GM19240 (cell line): ENCODE data around the gene CCDC24.

ENCODE experiments used
- DNase-seq: peaks from one replicate; pipeline ENCODE4 v3.0.0; 2011; ENCODE audit warnings: low spot score; ENCODE audit not compliant: insufficient read length

Gene CCDC24

GRCh38 chr1:43980255-43981134, 10.9 kb upstream of the CCDC24 start:
- no peak for DNase-seq

- DNase-seq, result no peak
Observed at GRCh38 chr1:43981135-43981491, 10.3 kb upstream of the CCDC24 start.

GRCh38 chr1:43981636-43982035, 9.8 kb upstream of the CCDC24 start:
- no peak for DNase-seq

DNA sequence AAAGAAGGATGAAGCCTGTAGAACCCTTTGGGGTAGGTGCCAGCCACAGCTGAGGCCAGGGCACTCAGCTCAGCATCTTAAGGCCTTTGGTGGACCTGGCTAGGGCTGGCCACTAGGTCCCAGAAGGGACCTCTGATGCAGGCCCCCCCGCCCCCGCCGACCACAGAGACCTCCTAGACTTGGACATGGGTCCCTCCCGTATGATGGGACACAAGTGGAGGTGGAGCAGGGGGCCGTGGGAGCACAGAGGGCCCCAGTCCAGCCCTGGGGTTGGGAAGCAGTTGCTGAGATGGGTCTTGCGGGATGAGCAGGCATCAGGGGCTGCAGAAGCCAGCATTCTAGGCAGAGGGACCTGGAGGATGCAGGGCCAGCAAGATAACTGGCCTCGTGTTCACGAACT, 9.2 kb upstream of the CCDC24 start:
- no peak for DNase-seq

DNA sequence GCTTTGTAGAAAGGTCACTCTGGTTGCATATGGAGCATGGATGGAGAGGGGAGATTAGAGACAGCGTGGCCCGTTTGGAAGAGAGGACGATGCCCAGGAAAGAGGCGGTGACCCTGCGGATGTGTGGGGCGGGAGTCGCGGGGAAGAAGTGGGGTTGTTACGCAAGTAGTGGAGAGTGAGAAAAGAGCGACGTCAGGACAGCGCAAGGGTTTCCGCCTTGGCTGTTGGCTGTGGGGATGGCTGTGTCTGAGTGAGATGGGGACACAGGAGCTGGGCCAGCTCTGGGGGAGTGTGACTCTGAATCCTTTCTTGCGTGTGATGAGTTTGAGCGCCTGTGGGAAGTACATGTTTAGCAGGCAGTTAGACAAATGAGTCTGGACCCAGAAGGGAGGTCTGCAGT, 8.6 kb upstream of the CCDC24 start:
- no peak for DNase-seq

- no peak for DNase-seq
Observed at GRCh38 chr1:43983253-43983899, 8.0 kb upstream of the CCDC24 start.

- no peak for DNase-seq
Observed at GRCh38 chr1:43984855-43985254, 6.5 kb upstream of the CCDC24 start.

DNA sequence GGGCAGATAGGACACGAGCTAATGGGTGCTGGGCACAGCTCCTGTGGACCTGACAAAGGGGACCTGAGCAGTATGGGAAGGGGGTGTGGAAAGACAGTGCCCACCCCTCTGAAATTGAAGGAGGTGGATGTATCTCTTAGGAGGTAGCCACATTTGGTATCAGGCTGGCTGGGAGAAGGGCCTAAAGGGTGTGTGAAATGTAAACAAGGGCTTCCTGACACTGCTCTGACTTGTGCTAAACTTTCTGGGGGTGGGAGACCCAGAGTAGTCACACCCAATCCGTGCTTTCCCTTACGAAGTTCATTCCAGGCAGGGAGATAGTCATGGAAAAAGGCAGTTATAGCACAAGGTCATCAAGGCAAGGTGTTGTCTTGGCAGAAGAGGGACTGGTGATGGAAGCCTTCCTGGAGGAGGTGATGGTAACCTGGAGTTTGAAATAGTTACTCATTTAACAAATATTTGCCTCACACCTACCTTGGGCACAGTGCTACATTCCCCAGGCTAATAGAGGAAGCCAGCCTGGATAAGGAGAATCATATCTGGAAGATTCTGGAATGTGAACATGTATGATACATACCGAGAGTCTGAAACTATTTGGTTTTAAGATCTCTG, 5.3 kb upstream of the CCDC24 start:
- no peak for DNase-seq

DNA sequence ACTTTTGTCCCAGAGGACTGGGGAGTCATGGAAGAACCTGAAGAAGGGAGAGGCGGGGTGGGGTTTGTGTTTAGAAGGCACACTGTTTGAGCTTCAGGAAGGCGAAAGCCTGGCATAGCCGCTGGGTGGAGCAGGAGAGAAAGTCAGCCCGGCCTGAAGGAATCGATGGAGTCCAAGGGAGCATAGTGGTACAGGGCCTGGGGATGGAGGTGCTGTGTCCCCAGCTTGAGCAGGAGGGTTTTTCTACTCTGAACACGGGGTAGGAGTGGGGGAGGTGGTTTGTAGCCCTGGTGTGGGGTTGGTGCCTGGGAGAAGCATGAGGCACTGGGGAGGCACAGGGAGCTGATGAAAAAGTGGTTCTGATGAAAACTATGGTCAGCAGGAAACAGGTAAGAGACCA, 4.7 kb upstream of the CCDC24 start:
- DNase-seq, result no peak

DNA sequence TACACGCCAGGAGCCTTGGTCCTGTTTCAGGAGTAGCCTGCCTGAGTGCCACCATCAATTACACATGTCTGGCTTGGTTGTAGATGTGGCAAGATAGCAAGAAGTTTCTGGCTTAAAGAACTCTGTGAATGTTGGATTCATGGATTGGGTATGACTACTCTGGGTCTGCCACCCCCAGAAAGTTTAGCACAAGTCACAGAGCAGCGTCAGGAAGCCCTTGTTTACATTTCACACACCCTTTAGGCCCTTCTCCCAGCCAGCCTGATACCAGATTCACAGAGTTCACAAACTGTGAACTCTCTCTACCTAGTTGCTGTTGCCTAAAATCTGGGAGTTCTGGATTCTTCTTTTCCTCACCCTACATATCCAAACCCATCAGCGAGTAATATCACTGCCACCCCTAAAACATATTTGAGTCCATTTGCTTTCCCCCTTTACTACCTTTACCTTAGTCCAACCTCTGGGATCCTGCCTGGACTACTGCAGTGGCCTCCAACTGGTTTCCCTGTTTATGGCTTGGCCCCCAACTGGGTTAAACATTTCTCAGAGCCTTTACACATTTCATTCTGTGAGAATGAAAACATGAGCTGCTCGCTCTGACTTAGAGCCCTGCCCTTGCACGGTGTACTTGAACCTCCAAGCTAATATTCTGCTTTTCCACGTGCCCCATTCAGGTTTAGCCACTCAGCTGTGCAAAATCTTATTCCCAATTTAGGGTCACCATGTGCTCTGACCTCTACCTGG, 4.1 kb upstream of the CCDC24 start:
- no peak for DNase-seq

GRCh38 chr1:43990271-43991199, 864 bp upstream of the CCDC24 start:
- DNase-seq, result no peak

DNA sequence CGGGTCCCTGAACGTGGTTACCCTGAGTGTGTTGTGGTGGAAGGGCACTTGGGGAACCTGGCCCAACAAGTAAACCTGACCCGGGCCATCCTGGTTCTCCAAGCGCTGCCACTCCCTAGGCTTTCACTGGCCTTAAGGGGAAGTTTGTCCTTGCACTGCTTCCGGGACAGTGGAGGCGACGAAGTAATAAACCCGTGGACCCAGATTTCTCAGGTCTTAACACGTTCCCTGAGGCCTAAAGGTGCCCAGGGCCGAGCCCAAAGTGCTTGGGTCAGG, 261 bp upstream of the CCDC24 start:
- DNase-seq, result no peak

- no peak for DNase-seq
Observed at GRCh38 chr1:43992232-43992995, 1.0 kb downstream of the CCDC24 start.

GRCh38 chr1:43993206-43993914, 2.0 kb downstream of the CCDC24 start:
- DNase-seq, result no peak

- DNase-seq, result no peak
Observed at GRCh38 chr1:43994071-43994470, 2.7 kb downstream of the CCDC24 start.

DNA sequence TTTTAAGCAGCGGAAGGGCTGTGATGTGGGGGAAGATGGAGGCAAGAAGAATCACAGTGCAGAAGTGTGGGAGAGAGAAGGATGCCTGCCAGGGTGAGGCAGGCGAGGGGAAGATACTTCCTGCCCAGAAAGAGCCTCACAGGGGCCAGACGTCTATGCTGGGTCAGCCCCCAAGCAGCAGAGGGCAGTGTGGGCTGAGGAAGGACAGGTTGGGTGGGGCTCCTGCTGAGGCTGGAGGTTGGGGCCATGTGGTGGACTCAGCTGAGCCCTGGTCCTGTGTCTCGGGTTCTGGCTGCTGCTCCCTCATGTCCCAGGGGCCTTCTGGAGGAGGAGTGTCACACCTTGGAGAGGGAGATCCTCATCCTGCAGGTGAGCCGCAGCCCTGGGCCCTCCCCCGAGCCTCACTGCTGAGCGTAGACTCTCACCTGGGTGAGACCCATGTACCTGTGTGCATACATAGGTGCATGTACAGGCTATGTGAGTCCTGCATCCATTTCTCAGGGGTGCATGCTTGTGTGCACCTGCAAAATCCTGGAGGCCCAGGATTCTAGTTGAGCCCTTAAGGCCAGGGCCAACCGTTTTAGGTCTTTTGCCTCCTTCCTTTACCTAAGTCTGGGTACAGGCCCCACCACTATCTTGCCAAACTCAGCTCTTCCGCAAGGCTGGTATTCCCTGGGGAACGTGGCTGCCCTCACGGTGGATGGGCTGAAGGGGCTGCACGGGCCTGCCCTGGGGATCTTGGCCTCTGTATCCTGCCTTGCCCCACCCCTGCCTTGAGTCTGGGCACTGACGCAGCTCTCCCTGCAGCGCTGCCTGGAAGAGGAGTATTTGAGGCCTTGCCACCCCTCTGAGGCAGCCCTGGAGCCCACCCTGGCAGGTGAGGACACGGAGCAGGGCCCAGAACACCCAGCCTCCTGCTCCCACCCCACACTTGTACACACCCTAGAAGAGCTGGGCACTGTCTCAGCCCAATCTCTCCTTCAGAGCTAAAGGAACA, 3.7 kb downstream of the CCDC24 start:
- no peak for DNase-seq

DNA sequence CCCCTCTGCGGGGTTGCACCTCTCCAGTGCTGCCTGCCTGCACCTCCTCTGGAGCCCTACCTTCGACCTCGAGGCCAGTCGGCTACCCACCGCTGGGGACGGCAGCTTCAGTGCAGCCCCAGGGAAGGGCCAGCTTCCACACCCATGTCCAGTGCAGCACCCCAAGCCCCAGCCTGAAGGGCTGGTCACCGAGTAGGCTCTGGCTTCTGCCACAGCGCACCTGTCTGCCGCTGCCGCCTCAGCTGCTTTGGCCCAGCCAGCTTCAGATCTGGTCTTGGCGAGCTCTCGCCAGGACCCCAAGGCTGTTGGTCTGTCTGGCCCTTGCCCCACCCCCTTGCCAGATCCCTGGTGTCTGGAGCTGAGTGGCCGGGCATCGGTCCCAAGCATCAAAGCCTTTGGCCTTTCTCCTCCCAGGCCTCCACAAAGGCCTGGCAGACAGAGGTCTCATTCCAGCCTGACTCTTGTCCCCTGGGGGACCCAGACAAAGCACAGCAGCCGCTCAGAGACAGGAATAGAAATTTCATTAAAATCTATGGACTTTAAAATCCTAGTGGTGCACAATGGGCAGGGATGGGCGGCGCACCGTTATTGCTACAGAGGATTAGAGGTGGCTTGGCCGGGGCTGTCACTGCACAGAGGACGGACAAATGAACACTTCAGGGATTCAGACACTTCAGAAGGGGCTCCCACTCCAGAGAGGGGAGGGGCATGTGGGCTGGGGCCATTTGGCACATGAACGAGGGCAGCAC, 4.8 kb downstream of the CCDC24 start:
- DNase-seq, result no peak

DNA sequence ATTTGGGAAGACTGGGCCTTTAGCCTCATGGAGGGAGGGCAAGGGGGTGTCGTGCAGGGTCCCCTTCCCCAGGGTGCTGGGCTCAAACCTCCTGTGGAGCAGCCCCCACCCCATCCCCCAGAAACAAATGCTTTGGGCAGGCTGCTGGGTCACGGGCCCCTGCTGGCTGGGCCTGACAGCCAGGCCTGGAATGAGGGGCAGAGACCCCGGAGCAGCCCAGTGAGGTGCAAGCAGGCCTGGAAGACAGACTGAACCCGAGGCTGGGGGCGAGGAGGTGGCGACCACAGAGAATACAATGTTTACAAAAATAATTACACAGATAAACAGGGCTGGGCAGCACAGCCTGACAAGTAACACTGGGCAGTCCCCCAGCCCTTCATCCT, 5.3 kb downstream of the CCDC24 start:
- no peak for DNase-seq
